GM21737 (cell line): ENCODE measurements around the gene AARS2.
A peak's percentile ranks its signal among the peaks of the same experiment; 100 is the strongest.

ENCODE experiments used
- ATAC-seq: cut with Tn5 transposase; IDR thresholded peaks from one replicate; pipeline ENCODE4 v1.9.1; 2021; ENCODE audit warnings: mild to moderate bottlenecking, moderate library complexity; ENCODE audit not compliant: unreplicated experiment

The AARS2 gene

GRCh38 chr6:44264154-44265006, 48.8 kb downstream of the AARS2 start:
- ATAC-seq: peak; percentile 17

DNA sequence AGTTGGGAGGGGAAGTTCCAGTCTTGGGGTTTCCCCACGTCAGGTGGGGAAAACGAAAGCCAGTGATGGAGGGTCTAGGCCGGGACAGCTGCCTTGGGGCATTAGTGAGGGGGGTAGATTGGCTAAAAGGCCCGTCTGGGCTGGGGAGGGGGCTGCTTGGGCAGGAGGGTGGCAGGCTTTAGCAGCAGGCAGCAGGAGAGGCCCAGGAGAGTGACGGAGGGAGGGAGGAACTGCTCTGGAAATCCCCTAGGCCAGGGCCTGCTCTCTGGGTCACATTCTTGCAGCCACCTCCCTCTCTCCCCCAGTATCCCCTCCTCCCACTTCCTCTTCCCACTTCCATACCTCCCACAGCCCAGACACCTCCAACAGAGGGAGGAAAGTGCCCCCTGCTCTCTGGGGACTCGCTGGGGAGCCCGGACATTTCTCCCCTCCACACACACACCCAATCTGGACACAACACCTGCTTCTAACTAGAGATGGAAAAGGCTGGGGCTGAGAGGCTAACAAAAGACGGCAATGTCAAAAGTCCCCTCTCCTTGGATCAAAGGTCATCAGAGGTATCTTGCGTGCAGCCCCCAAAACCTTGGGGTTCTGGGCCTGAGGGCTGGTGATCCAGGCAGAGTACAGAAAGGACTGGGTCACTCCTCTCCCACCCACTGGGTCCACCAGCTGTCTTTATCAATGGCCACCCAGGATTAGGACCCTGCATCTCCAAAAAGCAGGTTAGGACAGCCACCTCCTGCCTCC, 49.6 kb downstream of the AARS2 start:
- no peak for ATAC-seq

GRCh38 chr6:44262467-44263353, 50.4 kb downstream of the AARS2 start:
- ATAC-seq: no peak

DNA sequence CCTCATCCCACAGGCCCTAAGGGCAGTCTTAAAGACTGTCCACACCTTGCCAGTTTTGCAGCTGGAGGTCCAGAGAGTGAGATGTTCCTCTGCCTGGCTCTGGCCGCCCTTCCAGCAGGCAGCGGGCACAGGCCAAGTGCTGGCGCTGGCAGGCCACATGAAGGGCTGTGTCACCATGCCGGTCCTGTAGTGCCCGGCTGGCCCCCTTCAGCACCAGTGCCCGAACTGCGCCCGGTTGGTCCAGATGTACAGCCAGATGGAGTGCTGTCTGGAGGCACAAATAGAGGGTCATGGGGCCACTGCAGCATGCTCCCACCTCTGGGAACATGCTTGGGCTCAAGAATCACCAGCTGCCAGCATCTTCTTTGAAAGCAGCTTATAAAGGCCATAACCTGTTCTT, 51.6 kb downstream of the AARS2 start:
- no peak for ATAC-seq

DNA sequence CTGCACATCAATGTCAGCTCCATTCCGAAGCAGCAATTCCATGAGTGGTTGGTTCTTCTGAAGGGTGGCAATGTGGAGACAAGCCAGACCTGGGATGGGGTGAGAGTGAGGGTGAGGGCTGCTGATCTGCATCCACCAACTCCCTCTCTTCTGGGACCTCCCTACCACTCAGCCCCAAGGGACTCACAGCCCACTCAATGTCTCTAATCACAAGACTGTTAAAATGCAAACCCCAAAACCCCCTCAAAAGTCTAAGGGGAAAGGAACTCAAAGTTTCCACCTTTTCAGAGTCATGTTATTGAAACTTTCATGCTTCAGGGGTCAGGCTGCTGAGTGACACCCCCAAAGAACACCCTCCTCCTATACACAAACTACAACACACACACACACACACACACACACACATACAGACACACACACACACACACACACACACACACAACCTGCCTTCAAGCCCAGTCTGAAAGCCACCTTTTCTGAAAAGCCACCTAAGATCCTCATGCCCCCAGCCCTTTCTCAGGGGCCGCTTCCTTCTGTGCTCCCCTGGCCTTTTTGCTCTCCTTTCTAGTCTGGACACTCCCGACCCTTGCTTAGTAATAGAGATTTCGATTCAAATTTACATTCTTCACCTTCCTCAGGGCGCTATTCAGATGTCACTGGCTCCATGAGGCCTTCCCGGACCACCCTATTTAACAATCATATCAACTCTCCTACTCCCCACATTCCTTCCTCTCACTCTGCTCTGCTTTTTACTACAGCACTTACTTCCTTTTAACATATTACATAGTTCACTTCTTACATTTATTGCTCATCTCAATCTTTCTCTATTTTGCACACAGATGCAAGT, 52.5 kb downstream of the AARS2 start:
- no peak for ATAC-seq

DNA sequence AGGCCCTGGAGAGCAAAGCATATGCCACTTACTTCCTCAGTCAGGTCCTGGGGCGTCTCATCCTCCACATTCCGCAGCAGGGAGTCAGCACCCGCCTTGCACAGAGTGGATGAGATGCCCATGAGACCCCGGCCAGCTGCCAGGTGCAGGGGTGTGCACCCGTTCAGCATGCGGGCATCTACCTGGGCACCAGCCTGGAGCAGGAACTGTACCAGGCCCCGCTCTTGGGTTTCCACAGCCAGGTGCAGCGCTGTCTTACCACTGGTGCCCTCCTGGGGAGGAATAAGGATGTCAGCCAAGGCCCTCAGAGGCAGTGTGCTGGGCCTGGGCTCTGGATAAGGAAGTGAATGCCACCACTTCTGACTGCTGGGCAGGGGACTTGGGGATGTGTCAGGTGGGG, 53.1 kb downstream of the AARS2 start:
- no peak for ATAC-seq

DNA sequence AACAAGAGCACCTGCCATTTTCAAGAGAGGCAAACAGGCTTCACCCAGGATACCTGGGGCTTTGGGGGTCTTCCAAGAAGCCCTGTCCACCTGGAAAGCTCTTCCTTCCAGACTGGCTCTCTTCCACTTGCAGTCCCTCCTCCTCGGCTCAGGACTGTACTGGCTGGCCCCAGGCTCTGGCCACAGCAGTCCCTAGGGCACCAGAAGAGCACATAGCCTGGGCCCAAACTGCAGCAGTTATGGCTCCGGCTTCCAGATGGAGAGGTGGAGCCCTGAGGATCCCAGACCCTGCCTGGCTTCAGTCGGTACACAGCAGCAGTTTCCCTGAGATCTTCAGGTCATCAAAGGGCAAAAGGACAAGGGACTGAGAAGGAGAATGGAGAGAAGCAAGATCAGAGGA, 54.2 kb downstream of the AARS2 start:
- no peak for ATAC-seq

GRCh38 chr6:44258325-44258863, 54.8 kb downstream of the AARS2 start:
- ATAC-seq: no peak

DNA sequence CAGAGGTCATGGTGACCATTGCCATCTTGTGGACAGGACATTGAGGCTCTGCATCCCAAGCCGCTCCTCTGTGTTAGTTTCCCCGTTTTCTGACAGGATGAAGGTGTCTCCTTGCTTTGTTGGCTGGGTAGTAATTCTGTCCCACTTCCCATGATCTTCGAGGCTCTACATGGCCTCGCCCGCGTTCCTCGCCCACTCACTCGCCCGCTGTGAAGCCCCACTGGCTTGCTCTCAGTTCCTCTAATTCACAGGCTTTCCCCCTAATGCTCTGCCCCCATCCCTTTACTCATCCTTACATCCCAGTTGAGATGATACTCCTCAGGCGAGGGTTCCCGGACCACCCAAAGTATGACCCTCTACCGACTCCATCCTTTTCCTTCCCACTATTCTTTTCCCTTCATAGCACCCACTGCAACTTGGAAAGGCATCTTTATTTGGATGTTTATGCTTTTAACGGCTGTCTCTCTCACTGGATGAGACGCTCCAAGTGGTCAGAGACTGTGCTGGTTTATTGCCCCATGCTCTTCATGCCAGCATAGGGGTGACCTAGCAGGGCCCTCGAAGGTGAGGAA, 55.3 kb downstream of the AARS2 start:
- ATAC-seq: peak; percentile 10

DNA sequence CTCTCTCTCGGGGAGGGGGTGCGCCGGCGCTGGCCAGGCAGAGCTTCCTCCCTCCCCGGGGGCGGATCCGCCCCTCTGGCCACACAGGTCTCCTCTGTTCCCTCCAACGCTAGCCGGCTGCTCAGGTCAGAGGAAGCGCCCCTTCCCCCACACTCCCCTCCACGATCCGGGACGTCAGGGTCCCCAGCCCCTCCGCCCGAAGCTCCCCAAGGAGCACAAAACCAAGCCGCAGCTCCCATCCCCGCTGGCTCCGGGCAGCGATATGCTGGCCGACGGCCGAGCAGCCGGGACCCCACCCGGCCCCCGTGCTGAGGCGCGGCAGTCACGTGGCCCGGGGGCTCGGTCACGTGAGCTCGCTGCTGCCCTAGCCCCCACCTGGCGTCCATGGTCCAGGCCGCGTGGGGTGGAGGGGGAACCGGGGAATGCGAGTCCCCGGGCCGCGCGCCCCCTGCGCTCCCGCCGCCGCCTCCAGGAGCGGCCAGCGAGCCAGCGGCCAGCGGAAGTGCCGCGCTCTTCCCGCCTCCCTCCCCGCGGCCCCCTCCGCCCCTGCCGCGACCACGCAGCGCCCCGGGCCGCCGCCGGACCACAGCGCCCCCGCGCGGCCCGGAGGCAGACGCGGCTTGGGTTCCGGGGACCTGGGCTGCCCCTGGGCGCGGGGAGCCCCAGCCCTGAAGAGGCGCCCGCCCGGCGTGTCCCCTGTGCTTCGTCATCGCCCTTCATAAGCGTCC, 56.0 kb downstream of the AARS2 start, which contains the start of gene SLC35B2:
SLC35B2 (minus strand) TSS at position 504 of the 728 bp plus-strand sequence; CDS start at position 386, 118 bp downstream.
- ATAC-seq: peak; percentile 47

- no peak for ATAC-seq
Measured at GRCh38 chr6:44256775-44257024, 56.4 kb downstream of the AARS2 start.

- ATAC-seq: no peak
Measured at GRCh38 chr6:44255871-44256774, 57.0 kb downstream of the AARS2 start.

DNA sequence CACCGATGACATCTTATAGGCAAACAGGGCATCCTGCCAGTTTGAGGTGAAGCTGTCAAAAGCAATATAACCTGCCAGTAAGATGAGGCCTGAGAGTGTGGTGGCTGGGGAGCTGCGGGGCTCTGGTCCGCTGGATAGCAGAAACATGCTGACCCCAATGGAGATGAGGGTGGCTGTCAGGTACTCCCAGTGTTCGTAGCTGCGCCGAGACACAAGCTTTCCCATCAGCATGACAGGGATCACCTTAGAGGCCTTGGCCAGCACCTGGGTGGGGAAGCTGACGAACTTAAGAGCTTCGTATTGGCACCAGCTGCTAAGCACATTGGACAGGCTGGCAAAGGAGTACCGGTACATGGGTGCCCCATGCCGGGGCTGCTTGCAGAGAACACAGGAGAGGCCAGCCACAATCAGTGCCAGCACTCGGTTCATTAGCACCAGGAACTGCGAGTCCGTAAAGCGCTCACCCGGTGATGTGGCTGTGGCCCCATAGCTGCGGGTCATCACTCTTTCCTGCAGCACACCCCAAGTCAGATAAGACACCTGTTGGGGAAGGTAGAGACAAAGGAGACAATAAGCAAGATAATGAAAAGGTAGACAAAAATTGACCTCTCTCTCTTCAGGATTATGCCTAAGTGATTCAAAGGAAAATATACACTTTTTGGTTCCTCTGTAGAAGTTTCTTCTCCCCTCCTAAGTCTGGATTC, 57.9 kb downstream of the AARS2 start:
- no peak for ATAC-seq

DNA sequence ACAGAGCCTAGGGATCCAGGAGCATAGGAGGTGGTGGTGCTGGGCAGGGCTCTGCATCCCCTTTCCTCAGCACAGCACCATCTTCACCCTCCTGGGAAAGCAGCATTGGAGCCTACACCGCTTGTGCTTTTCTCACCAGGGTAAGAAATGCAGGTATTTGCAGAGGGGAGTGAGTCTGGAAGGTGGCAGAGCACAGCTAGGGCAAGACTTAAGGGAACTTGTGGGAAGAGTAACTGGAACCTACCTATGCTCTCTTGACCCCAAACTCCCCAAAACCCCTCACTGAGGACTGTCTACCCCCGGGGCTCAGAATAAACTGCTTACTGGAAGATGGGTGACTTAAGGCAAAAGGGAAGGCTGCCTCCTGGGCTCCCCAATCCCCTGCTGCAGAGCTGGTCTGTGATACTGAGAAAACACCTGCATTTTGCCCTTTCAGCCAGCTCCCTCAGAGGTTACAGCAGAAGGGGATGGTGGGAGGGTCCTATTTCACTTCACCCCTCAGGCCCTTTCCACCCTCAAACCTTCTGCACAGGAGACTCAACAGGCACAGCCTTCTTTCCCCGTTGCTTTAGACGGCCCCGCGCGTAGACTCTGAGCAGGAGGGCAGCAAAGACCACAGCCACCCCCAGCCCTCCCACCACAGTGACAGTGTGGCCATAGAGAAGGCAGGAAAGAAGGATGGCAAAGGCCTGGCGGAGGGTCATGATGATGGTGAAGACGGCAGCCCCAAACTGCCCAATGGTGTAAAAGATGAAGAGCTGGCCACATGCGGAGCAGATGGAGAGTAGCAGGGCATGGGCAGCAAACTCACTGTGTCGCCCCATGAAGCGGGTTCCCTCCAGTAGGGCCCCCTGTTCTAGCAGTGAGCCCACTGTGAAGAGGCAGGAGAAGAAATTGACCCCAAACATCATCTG, 58.7 kb downstream of the AARS2 start:
- ATAC-seq: no peak

GRCh38 chr6:44253307-44254101, 59.6 kb downstream of the AARS2 start:
- ATAC-seq: no peak
